HFF-Myc (cell line): Measurements from ENCODE around the gene RB1.

Experiments
- DNase-seq: peaks from one replicate; pipeline ENCODE4 v3.0.0-alpha.2; 2011; ENCODE audit warnings: low read depth; ENCODE audit errors: extremely low read depth
- H3K4me3 ChIP-seq: replicated peaks from 2 replicates; pipeline ENCODE4 v1.5.1; 2011; ENCODE audit warnings: low read depth, mild to moderate bottlenecking, control low read depth, low read length
- CTCF ChIP-seq: IDR thresholded peaks from 2 replicates; pipeline ENCODE4 v1.5.1; 2012; ENCODE audit warnings: mild to moderate bottlenecking, low read depth, low read length, control low read depth; ENCODE audit errors: missing control alignments

Gene RB1

GRCh38 chr13:48530833-48531232, 227.3 kb downstream of the RB1 start:
- H3K4me3 ChIP-seq = no peak overlapping the region
- no peak for DNase-seq
- TF ChIP-seq CTCF = no peak
